Fibroblast of mammary gland (primary cell): ENCODE measurements around the gene YIPF1.
A peak's percentile ranks its signal among the peaks of the same experiment; 100 is the strongest.

Experiments used
- DNase-seq: peaks from one replicate; pipeline ENCODE4 v3.0.0-alpha.2; 2010; ENCODE audit warnings: low read depth
- H3K4me3 ChIP-seq: 2 replicates; pipeline ENCODE4 v1.5.1; 2011; ENCODE audit warnings: low read depth, mild to moderate bottlenecking, low read length, moderate library complexity; ENCODE audit not compliant: control insufficient read depth
- CTCF ChIP-seq: conservative IDR thresholded peaks from 2 replicates; pipeline ENCODE4 v1.5.1; 2011; ENCODE audit warnings: low read depth, low read length, inconsistent platforms; ENCODE audit not compliant: control insufficient read depth, insufficient read depth

Gene YIPF1

GRCh38 chr1:53929246-53929960 is 39.8 kb upstream of the YIPF1 start:
- no peak for DNase-seq
- H3K4me3 ChIP-seq: no peak overlapping the region
- TF ChIP-seq CTCF: no peak

GRCh38 chr1:53927376-53927881 is 37.8 kb upstream of the YIPF1 start:
- TF ChIP-seq CTCF: no peak
- no peak for DNase-seq
- H3K4me3 ChIP-seq: no peak overlapping the region

- TF ChIP-seq CTCF: no peak
- DNase-seq: peak; percentile 19
- H3K4me3 ChIP-seq: no peak overlapping the region
Observed at GRCh38 chr1:53919675-53920066, 30.1 kb upstream of the YIPF1 start.

DNA sequence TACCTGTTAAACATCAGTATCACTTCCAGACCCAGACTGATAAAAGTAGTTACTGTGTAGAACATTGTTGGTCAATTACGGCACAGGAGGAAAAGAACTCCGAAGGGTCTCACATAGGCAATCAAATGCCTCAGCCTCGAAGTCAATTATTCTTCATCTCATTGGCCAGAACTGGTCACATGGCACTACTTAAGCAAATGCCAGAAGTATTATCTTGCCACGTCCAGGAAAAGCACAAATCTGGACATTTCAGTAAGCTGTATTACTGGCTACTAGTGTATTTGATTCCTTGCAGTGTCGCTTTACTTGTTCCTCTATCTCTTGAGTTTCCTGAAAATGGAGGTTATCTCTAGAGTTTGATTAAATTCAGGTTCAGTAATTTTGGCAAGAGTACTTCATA is 28.7 kb upstream of the YIPF1 start:
- no peak for TF ChIP-seq CTCF
- no peak for DNase-seq
- no peak overlapping the region for H3K4me3 ChIP-seq

GRCh38 chr1:53913352-53914033 is 23.9 kb upstream of the YIPF1 start:
- no peak for TF ChIP-seq CTCF
- H3K4me3 ChIP-seq: no peak overlapping the region
- no peak for DNase-seq

GRCh38 chr1:53911442-53911841 is 21.8 kb upstream of the YIPF1 start:
- no peak for TF ChIP-seq CTCF
- no peak for DNase-seq
- H3K4me3 ChIP-seq: no peak overlapping the region
